GM21737 (cell line): ENCODE data around the gene DNER.
"Not testable (repeated sequence)": the region's sequence is repeated elsewhere in the genome, so short reads cannot be mapped to it uniquely, and the experiment has no call there.

ENCODE experiments used
- ATAC-seq: cut with Tn5 transposase; IDR thresholded peaks from one replicate; pipeline ENCODE4 v1.9.1; 2021; ENCODE audit warnings: mild to moderate bottlenecking, moderate library complexity; ENCODE audit not compliant: unreplicated experiment

The DNER gene

GRCh38 chr2:229715895-229716507 is 1.6 kb upstream of the DNER start:
- no peak for ATAC-seq

- peak; percentile 33 for ATAC-seq
These were observed 584 bp upstream of the DNER start for GRCh38 chr2:229714736-229715541.

- no peak for ATAC-seq
These were observed 830 bp downstream of the DNER start for GRCh38 chr2:229713371-229714079.

GRCh38 chr2:229712136-229712535 is 2.2 kb downstream of the DNER start:
- no peak for ATAC-seq

GRCh38 chr2:229708335-229708734 is 6.0 kb downstream of the DNER start:
- ATAC-seq = no peak

GRCh38 chr2:229703909-229704630 is 10.3 kb downstream of the DNER start:
- no peak for ATAC-seq

GRCh38 chr2:229701716-229702115 is 12.6 kb downstream of the DNER start:
- no peak for ATAC-seq

- no peak for ATAC-seq
These were observed 13.3 kb downstream of the DNER start for GRCh38 chr2:229701062-229701461.

GRCh38 chr2:229695961-229696360 is 18.4 kb downstream of the DNER start:
- ATAC-seq = no peak

GRCh38 chr2:229693845-229694244 is 20.5 kb downstream of the DNER start:
- ATAC-seq = not testable (repeated sequence)

- no peak for ATAC-seq
These were observed 22.7 kb downstream of the DNER start for GRCh38 chr2:229691631-229692030.

GRCh38 chr2:229689307-229689839 is 25.0 kb downstream of the DNER start:
- ATAC-seq = no peak

- ATAC-seq = no peak
These were observed 26.2 kb downstream of the DNER start for GRCh38 chr2:229688141-229688540.

GRCh38 chr2:229686122-229686919 is 28.0 kb downstream of the DNER start:
- ATAC-seq = no peak

GRCh38 chr2:229684942-229685562 is 29.3 kb downstream of the DNER start:
- ATAC-seq = no peak

GRCh38 chr2:229679393-229680125 is 34.8 kb downstream of the DNER start:
- no peak for ATAC-seq

- ATAC-seq = no peak
These were observed 38.8 kb downstream of the DNER start for GRCh38 chr2:229675569-229675968.

GRCh38 chr2:229674830-229675530 is 39.4 kb downstream of the DNER start:
- no peak for ATAC-seq
